Suprapubic skin (tissue), 4 donors: ENCODE measurements around the gene MBLAC1.

Experiments
- CTCF ChIP-seq, 2 donors: fragments of 200-600 bp in 1 of 2; fragments of 450-650 bp in 1 of 2; sonication (generic) in 1 of 2; IDR thresholded peaks; one replicate each; pipeline ENCODE4 v1.5.1; 2016 to 2019; ENCODE audit warnings: antibody characterized with exemption in 2 of 2, mild to moderate bottlenecking in 1 of 2, moderate library complexity in 1 of 2
- EP300 ChIP-seq: sonication (generic); formaldehyde crosslinking; IDR thresholded peaks from one replicate; pipeline ENCODE4 v1.6.1; 2017; ENCODE audit warnings: antibody characterized with exemption
- POLR2A ChIP-seq, 2 donors: fragments of 450-650 bp; IDR thresholded peaks; one replicate each; pipeline ENCODE4 v1.6.1; 2017; ENCODE audit warnings: antibody characterized with exemption in 2 of 2, mild to moderate bottlenecking in 2 of 2, moderate library complexity in 2 of 2
- POLR2AphosphoS5 ChIP-seq, 3 donors: sonication (generic); formaldehyde crosslinking; IDR thresholded peaks; one replicate each; pipeline ENCODE4 v1.6.1; 2017; ENCODE audit warnings: antibody characterized with exemption in 3 of 3

- TF ChIP-seq POLR2AphosphoS5 (IDR thresholded peaks at IDR 0.05) (no peak), CTCF (IDR thresholded peaks at IDR 0.05) (no peak), EP300 (no peak), POLR2A (IDR thresholded peaks at IDR 0.05) (no peak)
Measured at GRCh38 chr7:100089458-100090196, 37.1 kb upstream of the MBLAC1 start.
